Body of pancreas (tissue), 4 donors: Measurements from ENCODE around the gene TDP2.

Experiments used
- CTCF ChIP-seq, 7 experiments: fragments of 450-650 bp in 4 of 7; fragments of 200-600 bp in 3 of 7; sonication (generic) in 3 of 7; IDR thresholded peaks; one replicate each; pipeline ENCODE4 v1.5.1; 2016 to 2019; ENCODE audit warnings: antibody characterized with exemption in 7 of 7
- POLR2A ChIP-seq, 3 donors: fragments of 450-650 bp; IDR thresholded peaks; one replicate each; pipeline ENCODE4 v1.6.1; 2016; ENCODE audit warnings: antibody characterized with exemption in 3 of 3, mild to moderate bottlenecking in 2 of 3

- TF ChIP-seq CTCF (IDR thresholded peaks at IDR 0.05) (no peak), POLR2A (IDR thresholded peaks at IDR 0.05) (no peak)
These were observed 53.2 kb downstream of the TDP2 start for GRCh38 chr6:24613361-24614042.
